Measurements from ENCODE around the gene TAS2R41. TPM values are rescaled to one million over a fixed set of nuclear protein-coding genes. Genes with fewer than 3 reads are reported as not detected.

The TAS2R41 gene
- total and polyA plus RNA-seq, 2 of the 4 experiments (the other 2 are of a cell fraction): not detected

DNA sequence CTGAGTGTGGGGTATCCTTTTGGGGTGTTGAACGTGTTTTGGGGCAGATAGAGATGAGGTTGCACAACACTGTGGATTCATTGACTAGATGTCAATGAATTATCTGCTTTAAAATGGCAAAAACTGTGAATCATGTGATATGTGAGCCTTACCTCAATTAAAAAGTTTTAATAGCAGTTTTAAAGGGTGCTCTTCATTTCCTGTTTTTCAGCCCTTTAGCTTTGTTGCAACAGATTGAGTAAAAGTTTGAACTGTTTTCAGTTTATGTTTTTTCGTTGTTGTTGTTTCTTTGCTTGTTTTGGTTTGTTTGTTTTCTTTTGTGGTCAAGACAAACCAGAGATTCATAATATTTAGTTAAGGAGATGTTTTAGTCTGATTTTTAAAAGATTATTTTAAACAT, 9.4 kb downstream of the TAS2R41 start:
- POLR2A ChIA-PET (ENCODE audit: unreplicated experiment): no interaction called here
- Histone ChIP-seq H3K18ac (ENCODE audit: low read depth, low read length) (peak overlapping the region; percentile 35; the same call in 1 of the 2 replicates), H4K91ac (ENCODE audit: insufficient read depth, low read depth, low read length) (no peak overlapping the region), H3K9ac (ENCODE audit: low read depth, low read length) (no peak overlapping the region), H3K4me1 (ENCODE audit: control insufficient read depth, insufficient read depth, low read length) (peaks cover 4% of the 10 kb centered on the region), H2BK20ac (ENCODE audit: low read depth, low read length) (no peak overlapping the region), H3K27me3 (ENCODE audit: control insufficient read depth, insufficient read depth, low read length) (no peaks in the 10 kb centered on the region), H3K9me3 (ENCODE audit: control insufficient read depth, insufficient read depth, low read length) (no peaks in the 10 kb centered on the region), H3K23ac (ENCODE audit: low read depth, low read length) (no peak overlapping the region; the same call in 1 of the 2 replicates), H3K27ac (ENCODE audit: insufficient read depth, low read length) (no peak overlapping the region), H2AFZ (replicated peaks; ENCODE audit: low read length, poor library complexity) (no peak overlapping the region), H3K4me2 (ENCODE audit: low read depth, low read length) (no peak overlapping the region), H4K20me1 (ENCODE audit: insufficient read depth, low read length) (no peaks in the 10 kb centered on the region), H3K9me1 (ENCODE audit: insufficient read depth, low read length) (no peaks in the 10 kb centered on the region), H3K4ac (ENCODE audit: low read depth, low read length) (no peak overlapping the region), H2BK5ac (ENCODE audit: low read depth, low read length, poor library complexity, severe bottlenecking) (no peak overlapping the region), H3K36me3 (ENCODE audit: control insufficient read depth, insufficient read depth, low read length) (no peaks in the 10 kb centered on the region), H2AK9ac (replicated peaks; ENCODE audit: low read depth, low read length, poor library complexity) (no peak overlapping the region), H3K79me1 (ENCODE audit: low read depth in 1 of 2, low read length in 2 of 2) (no peaks in the 10 kb centered on the region), H3K4me3 (ENCODE audit: insufficient read depth, low read depth, low read length) (no peak overlapping the region), H2AK5ac (ENCODE audit: low read depth, low read length) (no peak overlapping the region), H2BK15ac (ENCODE audit: low read depth, low read length) (no peak overlapping the region), H4K5ac (ENCODE audit: low read depth, low read length) (peak overlapping the region; percentile 66; the same call in 1 of the 2 replicates), H3K56ac (ENCODE audit: extremely low read depth, insufficient read depth, low read length) (no peak overlapping the region), H3K14ac (replicated peaks; ENCODE audit: low read depth, low read length) (0 out of 2 replicates have a peak overlapping the region, but pooled peaks have one; percentile 33), H2BK120ac (ENCODE audit: low read depth, low read length) (no peak overlapping the region), H4K8ac (ENCODE audit: low read depth in 2 of 2, low read length in 2 of 2) (no peak overlapping the region; a peak in 1 of 4 replicates)
- dilution Hi-C loops (cut with HindIII; ENCODE audit: low sequenced_read_pairs, unreplicated experiment) (no loop called here), intact Hi-C loops (cut with micrococcal nuclease) (loop anchor here (5.0 kb wide), 1 partner anchor 75 kb away; no protein-coding TSS in a partner anchor), in situ Hi-C loops (cut with MboI; ENCODE audit: low sequenced_read_pairs) (no loop called here)
- TF ChIP-seq, protein P1, sequence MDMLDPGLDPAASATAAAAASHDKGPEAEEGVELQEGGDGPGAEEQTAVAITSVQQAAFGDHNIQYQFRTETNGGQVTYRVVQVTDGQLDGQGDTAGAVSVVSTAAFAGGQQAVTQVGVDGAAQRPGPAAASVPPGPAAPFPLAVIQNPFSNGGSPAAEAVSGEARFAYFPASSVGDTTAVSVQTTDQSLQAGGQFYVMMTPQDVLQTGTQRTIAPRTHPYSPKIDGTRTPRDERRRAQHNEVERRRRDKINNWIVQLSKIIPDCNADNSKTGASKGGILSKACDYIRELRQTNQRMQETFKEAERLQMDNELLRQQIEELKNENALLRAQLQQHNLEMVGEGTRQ (IDR thresholded peaks at IDR 0.05; ENCODE audit: low read depth, low read length): no peak
- TF ChIP-seq RCOR1 (IDR thresholded peaks at IDR 0.05; ENCODE audit: insufficient replicate concordance, low read length): no peak
- TF ChIP-seq CHD1 (IDR thresholded peaks at IDR 0.05; ENCODE audit: low read depth, low read length): no peak
- TF ChIP-seq RFX5 (IDR thresholded peaks at IDR 0.05; ENCODE audit: low read depth, low read length): no peak
- peak; percentile 27; the same call in 1 of the 2 replicates for TF ChIP-seq CEBPB (IDR thresholded peaks at IDR 0.05; ENCODE audit: low read depth, low read length)
- no peak for TF ChIP-seq NFE2L2 (IDR thresholded peaks at IDR 0.05; ENCODE audit: low read depth, low read length)
- TF ChIP-seq MAFK (IDR thresholded peaks at IDR 0.05; ENCODE audit: low read depth, low read length): no peak
- TF ChIP-seq SMC3 (IDR thresholded peaks at IDR 0.05; ENCODE audit: low read depth, low read length): no peak
- no peak for TF ChIP-seq RAD21 (IDR thresholded peaks at IDR 0.05; ENCODE audit: low read length)
- CTCF ChIA-PET: interaction anchor here (0.9 kb wide), 1 partner anchor 29 kb away, joined by 3 read pairs; no protein-coding TSS in a partner anchor
- ATAC-seq (ENCODE audit: low read depth) (no peak), DNase-seq (no peak)
- no CpG with 5 or more reads among the region's 2 CpGs for WGBS, 2 experiments (ENCODE audit: extremely low coverage in 2 of 2, insufficient read length in 1 of 2)
- no TSS peak for BruUV-seq (replicated peaks)

All from IMR-90 (cell line).